Spleen (tissue), 7 donors: Measurements from ENCODE around the gene ADGRG1.

Source experiments
- CTCF ChIP-seq, 11 experiments: fragments of 200-600 bp in 7 of 11; fragments of 450-650 bp in 4 of 11; sonication (generic) in 4 of 11; IDR thresholded peaks in 8 of 11; conservative IDR thresholded peaks in 3 of 11; 1 replicate in 7 of 11; 2 replicates in 4 of 11; pipeline versions ENCODE4 v1.4.0 to v1.8.0; 2016 to 2021; ENCODE audit warnings: antibody characterized with exemption in 11 of 11, inconsistent platforms in 4 of 11, mild to moderate bottlenecking in 1 of 11
- POLR2AphosphoS5 ChIP-seq, 3 donors: sonication (generic); formaldehyde crosslinking; IDR thresholded peaks; one replicate each; pipeline ENCODE4 v1.5.1; 2017; ENCODE audit warnings: antibody characterized with exemption in 3 of 3
- donor health status: DM: no; HTN: no; CAD: no; lungs with moderate emphysema.
- donor health status: DM: no; HTN: no; CAD: no.
- donor health status: DM: no; HTN: no; CAD: no.

DNA sequence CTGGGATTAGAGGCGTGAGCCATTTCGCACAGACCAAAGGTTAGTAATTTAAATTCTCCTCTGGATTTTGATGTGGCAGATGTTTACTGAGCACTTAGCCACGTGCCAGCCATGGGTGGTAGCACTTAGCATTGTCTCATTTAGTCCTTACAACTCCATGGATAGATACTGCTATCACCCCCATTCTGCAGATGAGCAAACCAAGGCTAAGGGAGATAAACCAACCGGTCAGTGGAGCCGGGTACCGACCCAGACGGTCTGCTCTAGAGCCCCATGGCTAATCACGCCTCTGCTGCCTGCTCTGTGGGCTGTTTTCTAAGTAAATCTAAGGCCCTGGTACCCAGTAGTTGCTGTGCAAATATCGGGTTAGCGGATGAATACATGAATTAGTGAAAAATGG is 12.6 kb upstream of the ADGRG1 start:
- TF ChIP-seq CTCF (IDR thresholded peaks at IDR 0.05 in 8 of 11, conservative IDR thresholded peaks at IDR 0.05 in 3 of 11): no peak
- no peak for TF ChIP-seq POLR2AphosphoS5 (IDR thresholded peaks at IDR 0.05)
